GM18870 (cell line): ENCODE data around the gene DCLRE1A.

Experiments used
- ATAC-seq: cut with Tn5 transposase; IDR thresholded peaks from one replicate; pipeline ENCODE4 v1.9.1; 2021; ENCODE audit warnings: moderate library complexity; ENCODE audit not compliant: unreplicated experiment

Gene DCLRE1A

DNA sequence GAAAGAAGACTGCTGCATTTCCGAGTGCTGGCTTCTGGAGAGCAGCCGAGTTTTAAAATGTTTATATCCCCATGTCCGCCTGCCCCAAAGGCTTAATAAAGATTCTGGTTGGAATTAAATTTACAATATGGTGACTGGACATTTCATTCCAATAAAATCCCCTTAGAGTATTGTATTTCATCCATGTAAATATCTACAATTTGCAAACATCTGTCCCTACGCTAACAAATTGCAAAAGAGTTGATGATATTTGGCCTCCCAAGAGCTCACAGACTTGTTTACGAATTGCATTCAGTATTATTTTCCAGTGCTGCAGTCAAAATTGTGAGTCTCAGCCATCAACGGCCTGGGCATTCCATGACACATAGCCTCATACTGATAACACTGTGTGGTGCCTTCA is 52.3 kb downstream of the DCLRE1A start:
- ATAC-seq: no peak

DNA sequence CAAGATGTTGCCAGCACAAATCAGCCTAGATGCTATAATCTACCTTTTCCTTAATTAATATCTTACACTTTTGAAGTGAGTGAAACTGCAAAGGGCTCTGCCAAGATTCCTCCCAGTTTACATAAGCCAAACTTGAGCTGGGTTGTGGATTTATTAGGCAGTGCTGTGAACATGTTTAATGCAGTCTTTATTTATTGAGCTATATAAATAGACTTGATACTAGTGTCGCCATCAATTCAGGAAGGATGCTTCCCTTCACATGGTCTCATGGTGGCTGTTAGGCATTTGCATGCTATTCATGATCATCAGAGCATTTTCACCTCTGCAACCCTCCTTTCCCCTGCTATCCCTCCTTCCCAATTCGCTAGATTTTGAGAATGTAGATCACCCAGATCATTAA is 62.2 kb downstream of the DCLRE1A start:
- ATAC-seq: no peak

DNA sequence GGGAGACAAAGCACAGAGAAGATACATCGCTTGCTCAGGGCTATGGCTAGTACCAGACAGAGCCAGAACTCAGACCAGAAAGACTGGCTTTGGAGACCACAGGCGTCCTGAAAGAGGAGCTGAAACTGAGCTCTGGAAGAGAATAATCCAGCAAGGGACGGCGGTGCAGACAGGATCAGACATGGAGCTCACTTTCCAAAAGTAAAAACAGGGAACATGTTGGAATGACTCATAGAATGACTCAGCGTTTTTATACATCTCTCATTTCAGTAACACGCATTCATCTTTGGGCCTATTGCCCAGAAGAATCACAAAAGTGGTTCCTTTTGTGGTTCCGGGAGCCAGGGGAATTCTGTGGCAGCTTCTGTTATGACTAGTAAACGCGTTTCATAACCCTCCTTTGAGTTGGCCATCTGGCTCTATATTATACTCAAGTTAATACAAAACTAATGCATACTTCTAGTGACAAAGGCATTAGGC is 65.2 kb downstream of the DCLRE1A start:
- peak; percentile 93 for ATAC-seq
